Thoracic aorta (tissue), 2 donors: ENCODE measurements around the gene SPAG7. TPM values are rescaled to one million over a fixed set of nuclear protein-coding genes. Genes with fewer than 3 reads are reported as not detected.

Source experiments
- ATAC-seq: fragments of 150-250 bp; one replicate; pipeline ENCODE4 v1.8.0; 2017; ENCODE audit warnings: low read depth; ENCODE audit not compliant: insufficient number of reproducible peaks, low FRiP score
- DNase-seq: peaks from one replicate; pipeline ENCODE4 v3.0.0-alpha.2; 2020; ENCODE audit warnings: low spot score
- H3K27ac ChIP-seq, 2 donors: fragments of 200-600 bp; sonication (generic); 1 replicate in 1 of 2; 2 replicates in 1 of 2; pipeline ENCODE4 v1.5.1; 2016; ENCODE audit warnings: mild to moderate bottlenecking in 2 of 2, moderate library complexity in 2 of 2
- H3K27me3 ChIP-seq: fragments of 200-600 bp; sonication (generic); replicated peaks from 2 replicates; pipeline ENCODE4 v1.6.0; 2016; ENCODE audit warnings: mild to moderate bottlenecking; ENCODE audit not compliant: insufficient read depth
- H3K36me3 ChIP-seq: fragments of 200-600 bp; sonication (generic); one replicate; pipeline ENCODE4 v1.5.1; 2016
- H3K4me1 ChIP-seq, 2 donors: fragments of 200-600 bp; sonication (generic); 1 replicate in 1 of 2; 2 replicates in 1 of 2; pipeline versions ENCODE4 v1.5.1 to v1.6.0; 2016; ENCODE audit warnings: low read depth in 2 of 2, mild to moderate bottlenecking in 1 of 2; ENCODE audit not compliant: control insufficient read depth in 1 of 2
- H3K4me3 ChIP-seq: fragments of 200-600 bp; sonication (generic); 2 replicates; pipeline ENCODE4 v1.5.1; 2016; ENCODE audit warnings: mild to moderate bottlenecking
- H3K9me3 ChIP-seq: fragments of 200-600 bp; sonication (generic); 2 replicates; pipeline ENCODE4 v1.5.1; 2016
- CTCF ChIP-seq: fragments of 200-600 bp; sonication (generic); IDR thresholded peaks from one replicate; pipeline ENCODE4 v1.5.1; 2019; ENCODE audit warnings: antibody characterized with exemption
- total RNA-seq, 2 donors: library from RNA; depleted of rRNA; stranded (reverse); fragments of >200 nt; gene quantifications; one replicate each; pipeline versions ENCODE4 v1.1.0 to v1.2.3, GENCODE V29; 2016

SPAG7 gene
- total RNA-seq, 2 donors from 2014 or later = 32.3 to 43.1 TPM

DNA sequence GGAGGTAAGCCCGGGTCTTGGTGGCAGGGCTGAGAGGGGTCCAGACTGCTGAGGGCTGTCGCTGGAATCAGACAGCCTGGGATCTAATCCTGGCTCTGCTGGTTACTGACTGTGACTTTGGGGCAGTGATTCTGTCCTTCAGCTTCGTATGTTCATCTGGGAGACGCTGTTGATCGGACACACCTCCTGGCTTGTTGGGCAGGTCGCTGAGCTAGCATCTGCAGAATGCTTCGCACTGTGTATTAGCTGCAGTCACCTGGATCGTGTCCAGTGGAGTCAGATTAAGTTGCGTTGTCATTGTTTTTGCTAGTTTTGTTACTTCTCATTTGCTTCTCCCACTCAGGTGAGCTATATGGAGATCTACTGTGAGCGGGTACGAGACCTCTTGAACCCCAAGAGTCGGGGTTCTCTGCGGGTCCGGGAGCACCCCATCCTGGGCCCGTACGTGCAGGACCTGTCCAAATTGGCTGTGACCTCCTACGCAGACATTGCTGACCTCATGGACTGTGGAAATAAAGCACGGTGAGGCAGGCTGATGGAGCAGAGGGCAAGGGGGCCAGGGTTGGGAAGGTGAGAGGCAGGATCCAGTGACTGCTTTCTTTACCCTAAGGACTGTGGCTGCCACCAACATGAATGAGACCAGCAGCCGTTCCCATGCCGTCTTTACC, 34.6 kb upstream of the SPAG7 start:
- H3K9me3 ChIP-seq = no peaks in the 10 kb centered on the region
- no peak overlapping the region for H3K4me3 ChIP-seq
- no peak for DNase-seq
- no peak overlapping the region for H3K27ac ChIP-seq
- TF ChIP-seq CTCF = no peak
- H3K36me3 ChIP-seq = peaks cover 62% of the 10 kb centered on the region
- no peak for ATAC-seq
- H3K4me1 ChIP-seq = peaks cover 16 to 25% of the 10 kb centered on the region in 2 donors
- H3K27me3 ChIP-seq = no peaks in the 10 kb centered on the region

DNA sequence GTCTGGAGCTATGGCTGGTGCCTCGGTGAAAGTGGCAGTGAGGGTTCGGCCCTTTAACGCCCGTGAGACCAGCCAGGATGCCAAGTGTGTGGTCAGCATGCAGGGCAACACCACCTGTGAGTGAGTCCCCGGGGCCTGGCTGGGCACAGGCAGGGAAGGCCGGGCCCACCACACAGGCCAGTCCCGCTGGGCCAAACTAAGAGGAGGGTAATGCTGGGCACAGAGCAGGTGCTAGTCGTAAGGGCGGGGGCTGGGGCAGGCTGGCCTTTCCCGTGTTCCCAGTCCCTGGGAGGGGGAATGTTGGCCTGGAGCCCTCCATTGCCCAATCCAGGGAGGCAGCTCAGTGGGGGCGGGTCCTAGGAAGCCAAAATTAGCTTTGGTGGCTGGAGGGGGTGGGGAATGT, 32.6 kb upstream of the SPAG7 start:
- peak overlapping the region; percentile 97 for H3K4me3 ChIP-seq
- DNase-seq = peak; percentile 60
- peaks cover 42% of the 10 kb centered on the region for H3K36me3 ChIP-seq
- TF ChIP-seq CTCF = no peak
- peak overlapping the region; percentile 34 to 92 for H3K27ac ChIP-seq
- peaks cover 16 to 32% of the 10 kb centered on the region in 2 donors for H3K4me1 ChIP-seq
- no peak for ATAC-seq
- H3K27me3 ChIP-seq = no peaks in the 10 kb centered on the region
- H3K9me3 ChIP-seq = no peaks in the 10 kb centered on the region

DNA sequence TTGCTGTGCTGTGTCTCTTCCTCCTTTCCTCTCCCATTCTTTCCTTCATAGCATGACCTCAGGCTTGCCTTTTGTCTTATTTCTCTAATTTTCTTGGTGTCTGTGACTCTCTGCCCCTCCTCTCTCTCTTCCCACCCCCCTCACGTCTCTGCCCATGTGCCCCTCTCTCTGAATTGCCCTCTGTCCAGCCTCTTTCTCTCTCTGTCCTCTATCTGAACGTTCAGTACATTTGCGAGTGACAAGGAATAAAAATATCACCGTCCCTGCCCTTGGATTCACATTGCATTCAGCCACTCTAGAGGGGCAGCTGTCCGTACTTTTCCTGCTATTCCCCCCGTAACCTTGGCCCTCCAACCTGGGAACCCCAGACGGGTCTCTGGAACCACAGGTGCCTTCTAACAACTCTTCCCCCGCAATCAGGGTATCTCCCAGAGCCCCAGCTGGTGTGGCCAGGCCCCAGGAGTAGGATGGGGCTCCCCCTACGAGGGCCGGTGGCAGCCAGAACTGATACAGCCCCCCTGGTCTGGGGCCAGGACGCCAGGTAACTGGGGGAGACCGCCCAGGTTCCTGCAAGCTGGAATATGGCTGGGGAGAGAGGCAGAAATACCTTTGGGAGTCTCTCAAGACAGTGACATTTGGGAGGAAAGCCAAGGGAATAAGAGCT, 31.9 kb upstream of the SPAG7 start:
- Histone ChIP-seq H3K27me3 (no peaks in the 10 kb centered on the region), H3K27ac (peak overlapping the region; percentile 34 to 92), H3K4me3 (peak overlapping the region; percentile 97), H3K9me3 (no peaks in the 10 kb centered on the region), H3K4me1 (peaks cover 16 to 32% of the 10 kb centered on the region in 2 donors), H3K36me3 (peaks cover 35% of the 10 kb centered on the region)
- no peak for TF ChIP-seq CTCF
- ATAC-seq (no peak), DNase-seq (no peak)

DNA sequence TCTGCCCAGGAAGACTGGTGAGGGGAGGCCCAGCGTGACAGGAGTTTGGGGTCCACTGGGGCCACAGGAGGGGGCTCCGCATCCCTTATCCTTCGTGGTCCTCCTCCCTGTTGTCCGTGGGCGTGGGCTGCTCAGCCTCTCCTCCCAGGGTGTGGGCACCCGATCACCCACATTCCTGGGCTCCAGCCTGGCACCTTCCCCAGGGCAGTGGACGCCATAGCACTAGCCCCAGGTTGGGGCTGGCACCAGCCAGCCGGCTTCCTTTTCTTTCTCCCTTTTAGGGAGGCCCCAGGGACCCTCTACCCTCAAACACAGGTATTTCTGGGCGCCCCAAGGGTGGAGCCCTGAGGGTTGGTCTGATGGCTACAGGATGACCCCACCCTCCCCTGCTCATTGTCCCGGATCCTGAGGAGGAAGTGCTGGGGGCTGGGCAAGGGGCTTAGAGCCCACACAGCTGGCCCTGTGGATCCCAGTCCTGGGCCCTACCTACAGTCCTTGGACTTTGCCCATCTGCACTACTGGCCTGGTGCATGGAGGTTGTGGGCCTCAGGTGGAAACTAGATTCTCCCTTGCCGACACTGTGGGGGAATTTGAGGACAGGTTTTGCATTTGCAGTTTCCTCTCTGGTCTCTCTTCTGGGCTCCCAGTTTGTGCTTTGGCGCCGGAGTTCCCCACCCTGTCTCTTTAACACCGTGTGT, 31.3 kb upstream of the SPAG7 start:
- peak overlapping the region; percentile 97 for H3K4me3 ChIP-seq
- H3K27me3 ChIP-seq = no peaks in the 10 kb centered on the region
- no peaks in the 10 kb centered on the region for H3K9me3 ChIP-seq
- DNase-seq (no peak), ATAC-seq (no peak)
- no peak for TF ChIP-seq CTCF
- H3K27ac ChIP-seq = peak overlapping the region; percentile 92 to 95
- H3K4me1 ChIP-seq = peaks cover 16 to 32% of the 10 kb centered on the region in 2 donors
- H3K36me3 ChIP-seq = peaks cover 29% of the 10 kb centered on the region
